Measurements from ENCODE around the gene STARD5. TPM values are rescaled to one million over a fixed set of nuclear protein-coding genes. Genes with fewer than 3 reads are reported as not detected.
A peak's percentile ranks its signal among the peaks of the same experiment; 100 is the strongest.

STARD5 gene
- total and polyA plus RNA-seq, 2 donors (not counting 1 experiment from before 2014, with no cell fraction given), result 15.7 to 19.9 TPM

DNA sequence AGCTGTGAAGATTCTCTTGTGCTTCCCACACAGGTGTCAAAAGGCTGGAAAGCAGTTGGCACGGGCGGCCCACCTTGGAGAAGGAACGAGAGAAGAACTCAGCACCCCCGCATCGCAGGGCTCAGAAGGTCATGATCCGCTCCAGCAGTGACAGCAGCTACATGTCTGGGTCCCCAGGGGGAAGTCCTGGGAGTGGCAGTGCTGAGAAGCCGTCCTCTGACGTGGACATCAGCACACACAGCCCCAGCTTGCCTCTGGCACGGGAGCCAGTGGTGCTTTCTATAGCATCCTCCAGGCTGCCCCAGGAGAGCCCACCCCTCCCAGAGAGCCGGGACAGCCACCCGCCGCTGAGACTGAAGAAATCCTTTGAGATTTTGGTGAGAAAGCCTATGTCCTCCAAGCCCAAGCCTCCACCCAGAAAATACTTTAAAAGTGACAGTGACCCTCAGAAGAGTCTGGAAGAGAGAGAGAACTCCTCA is 31.4 kb downstream of the STARD5 start:
- Mint-ChIP-seq H3K4me3 (peak overlapping the region; percentile 100), H3K9me3 (ENCODE audit: insufficient read depth) (no peaks in the 10 kb centered on the region), H3K4me1 (peaks cover 91% of the 10 kb centered on the region), H3K27me3 (no peaks in the 10 kb centered on the region), H3K27ac (peak overlapping the region; percentile 98)
- Histone ChIP-seq H3K27me3 (replicated peaks in 1 of 4; ENCODE audit: control extremely low read depth in 1 of 4, control insufficient read depth in 3 of 4, insufficient read depth in 4 of 4, low read length in 3 of 4) (no peaks in the 10 kb centered on the region), H3K4me1 (ENCODE audit: control insufficient read depth in 2 of 2, insufficient read depth in 2 of 2, low read length in 2 of 2) (peaks cover 66 to 84% of the 10 kb centered on the region in 2 donors), H3K27ac (ENCODE audit: low read length in 2 of 2) (peak overlapping the region; percentile 95 to 98), H3K9ac (ENCODE audit: low read length) (peak overlapping the region; percentile 95), H3K4me3 (ENCODE audit: control extremely low read depth in 1 of 5, extremely low read depth in 1 of 5, insufficient read depth in 1 of 5, low read depth in 2 of 5, low read length in 4 of 5) (peak overlapping the region; percentile 64 to 86 (median 79)), H3K4me2 (replicated peaks; ENCODE audit: low read depth, low read length, poor library complexity, severe bottlenecking) (peak overlapping the region; percentile 93), H2AFZ (ENCODE audit: insufficient read depth, low read depth, low read length, poor library complexity, severe bottlenecking) (peak overlapping the region; percentile 38), H4K20me1 (ENCODE audit: control insufficient read depth, insufficient read depth, low read length, poor library complexity, severe bottlenecking) (no peaks in the 10 kb centered on the region), H3K79me2 (ENCODE audit: control insufficient read depth, insufficient read depth, low read length) (peaks cover 88% of the 10 kb centered on the region), H3K9me3 (ENCODE audit: control extremely low read depth in 1 of 3, control insufficient read depth in 2 of 3, insufficient read depth in 1 of 3, low read length in 2 of 3) (no peaks in the 10 kb centered on the region), H3K36me3 (replicated peaks in 1 of 2; ENCODE audit: control extremely low read depth in 1 of 2, control insufficient read depth in 1 of 2, extremely low read depth in 1 of 2, insufficient read depth in 2 of 2, low read length in 1 of 2) (peaks cover 4 to 14% of the 10 kb centered on the region in 2 experiments)
- TF ChIP-seq EZH2 (IDR thresholded peaks at IDR 0.05; ENCODE audit: borderline replicate concordance, insufficient read depth, low read depth, low read length, poor library complexity, severe bottlenecking), result no peak
- TF ChIP-seq, protein P1, sequence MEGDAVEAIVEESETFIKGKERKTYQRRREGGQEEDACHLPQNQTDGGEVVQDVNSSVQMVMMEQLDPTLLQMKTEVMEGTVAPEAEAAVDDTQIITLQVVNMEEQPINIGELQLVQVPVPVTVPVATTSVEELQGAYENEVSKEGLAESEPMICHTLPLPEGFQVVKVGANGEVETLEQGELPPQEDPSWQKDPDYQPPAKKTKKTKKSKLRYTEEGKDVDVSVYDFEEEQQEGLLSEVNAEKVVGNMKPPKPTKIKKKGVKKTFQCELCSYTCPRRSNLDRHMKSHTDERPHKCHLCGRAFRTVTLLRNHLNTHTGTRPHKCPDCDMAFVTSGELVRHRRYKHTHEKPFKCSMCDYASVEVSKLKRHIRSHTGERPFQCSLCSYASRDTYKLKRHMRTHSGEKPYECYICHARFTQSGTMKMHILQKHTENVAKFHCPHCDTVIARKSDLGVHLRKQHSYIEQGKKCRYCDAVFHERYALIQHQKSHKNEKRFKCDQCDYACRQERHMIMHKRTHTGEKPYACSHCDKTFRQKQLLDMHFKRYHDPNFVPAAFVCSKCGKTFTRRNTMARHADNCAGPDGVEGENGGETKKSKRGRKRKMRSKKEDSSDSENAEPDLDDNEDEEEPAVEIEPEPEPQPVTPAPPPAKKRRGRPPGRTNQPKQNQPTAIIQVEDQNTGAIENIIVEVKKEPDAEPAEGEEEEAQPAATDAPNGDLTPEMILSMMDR (IDR thresholded peaks at IDR 0.05), result no peak
- POLR2A ChIA-PET, result interaction anchor here (1.5 to 6.9 kb wide), 7 partner anchors 10 to 34 kb away, joined by 3 to 63 read pairs (median 13); partner anchors contain the start of gene STARD5
- DNase-seq (peak; percentile 92), ATAC-seq (ENCODE audit: low read depth) (peak; percentile 56)
- CTCF ChIA-PET, result interaction anchor here (0.7 to 8.7 kb wide), 8 partner anchors 11 to 43 kb away, joined by 3 to 146 read pairs (median 52); no protein-coding TSS in a partner anchor
- 0% methylated on average over 9 of the region's 12 CpGs for WGBS (ENCODE audit: insufficient coverage)
- intact Hi-C loops (cut with micrococcal nuclease), result loop anchor here (1.0 to 2.0 kb wide), 6 partner anchors 8 to 292 kb away; partner anchors contain the start of genes STARD5 and TLNRD1

Measured in B cell (primary cell).